H7 (cell line): ENCODE data around the gene DYRK2. TPM values are rescaled to one million over a fixed set of nuclear protein-coding genes. Genes with fewer than 3 reads are reported as not detected.
A peak's percentile ranks its signal among the peaks of the same experiment; 100 is the strongest.

ENCODE experiments used
- DNase-seq: peaks from one replicate; pipeline ENCODE4 v3.0.0; 2012
- H3K27me3 ChIP-seq: 2 replicates; pipeline ENCODE4 v1.6.0; 2011; ENCODE audit warnings: mild to moderate bottlenecking, low read length; ENCODE audit not compliant: control insufficient read depth, insufficient read depth
- H3K36me3 ChIP-seq: replicated peaks from 2 replicates; pipeline ENCODE4 v1.5.1; 2011; ENCODE audit warnings: low read length; ENCODE audit not compliant: control insufficient read depth, insufficient read depth
- H3K4me3 ChIP-seq: 2 replicates; pipeline ENCODE4 v1.5.1; 2011; ENCODE audit warnings: low read depth, mild to moderate bottlenecking, control low read depth, low read length, moderate library complexity; ENCODE audit not compliant: insufficient read depth
- total RNA-seq: library from RNA; depleted of rRNA; stranded (reverse); fragments of >200 nt; shearing (Covaris generic); gene quantifications from 2 replicates; pipeline ENCODE4 v1.2.3, GENCODE V29; 2014

Gene DYRK2
- total RNA-seq, 1 experiment from 2014 or later, result 32.3 TPM

DNA sequence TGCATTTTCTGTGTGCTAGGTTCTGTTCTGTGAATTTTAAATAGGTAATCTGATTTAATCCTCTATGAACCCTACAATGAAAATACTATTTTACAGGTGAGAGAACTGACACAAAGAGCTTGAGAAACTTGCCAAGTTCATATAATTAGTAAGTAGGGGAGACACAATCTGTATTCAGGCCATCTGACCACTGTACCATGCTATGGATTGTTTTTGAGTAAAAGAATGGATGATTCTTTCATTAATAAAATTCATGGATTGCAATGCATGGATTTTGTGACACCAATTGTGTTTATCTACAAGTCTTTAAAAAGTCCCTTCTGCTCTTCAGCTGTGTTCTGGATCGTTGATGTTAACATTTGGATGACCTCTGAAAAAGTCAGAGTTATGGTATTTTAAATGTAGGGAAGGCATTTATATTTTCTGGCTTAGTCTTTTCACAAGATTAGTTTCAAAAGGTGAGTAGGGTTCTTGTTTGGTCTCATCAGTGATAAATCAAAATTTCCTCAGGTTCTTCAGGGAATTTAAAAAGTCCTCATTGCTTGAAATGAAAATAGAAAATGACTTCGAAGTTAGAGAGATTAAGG is 15.4 kb upstream of the DYRK2 start:
- no peak for DNase-seq
- H3K27me3 ChIP-seq, result no peaks in the 10 kb centered on the region
- H3K36me3 ChIP-seq, result no peaks in the 10 kb centered on the region
- no peak overlapping the region for H3K4me3 ChIP-seq

DNA sequence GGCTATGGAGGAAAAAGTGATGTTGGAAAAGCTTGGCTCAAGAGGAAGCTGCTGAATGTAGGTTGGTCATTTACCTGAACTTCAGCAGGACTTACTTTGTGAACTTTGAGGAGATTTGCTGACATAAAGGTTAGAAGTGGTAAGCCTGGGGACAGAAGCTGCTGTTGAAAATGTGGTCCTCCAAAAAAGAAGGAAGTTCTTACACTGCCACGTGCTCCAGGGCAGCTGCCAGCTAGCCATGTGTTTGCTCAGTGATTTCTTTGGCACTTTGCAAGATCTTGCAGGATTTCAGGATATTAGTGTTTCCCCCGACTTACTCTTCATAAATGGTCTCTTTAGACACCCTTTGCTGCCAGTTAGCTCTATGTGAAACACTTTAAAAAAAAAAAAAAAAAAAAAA is 14.8 kb upstream of the DYRK2 start:
- DNase-seq, result no peak
- H3K27me3 ChIP-seq, result no peaks in the 10 kb centered on the region
- H3K4me3 ChIP-seq, result no peak overlapping the region
- no peaks in the 10 kb centered on the region for H3K36me3 ChIP-seq

GRCh38 chr12:67634303-67634761 is 14.2 kb upstream of the DYRK2 start:
- Histone ChIP-seq H3K36me3 (no peaks in the 10 kb centered on the region), H3K4me3 (no peak overlapping the region), H3K27me3 (no peaks in the 10 kb centered on the region)
- DNase-seq, result peak; percentile 40

DNA sequence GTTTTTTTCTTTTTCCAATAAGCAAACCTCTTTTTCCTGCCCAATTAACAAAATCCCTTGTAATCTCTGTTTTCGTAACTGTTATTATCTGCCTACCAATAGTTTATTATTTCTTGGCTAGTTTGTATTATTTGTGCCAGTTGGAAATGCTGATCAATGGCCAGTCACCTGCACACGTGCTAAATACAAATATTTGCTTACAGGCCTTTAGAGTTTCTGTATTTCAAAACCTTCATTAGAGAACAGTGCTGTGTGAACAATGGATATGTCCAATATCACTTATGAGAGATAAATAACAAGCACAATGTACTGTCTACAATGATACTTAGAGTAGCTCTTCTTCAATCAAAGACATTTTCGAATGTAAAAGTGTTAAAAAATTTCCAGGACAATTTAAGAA is 10.8 kb upstream of the DYRK2 start:
- Histone ChIP-seq H3K4me3 (no peak overlapping the region), H3K36me3 (no peaks in the 10 kb centered on the region), H3K27me3 (no peaks in the 10 kb centered on the region)
- DNase-seq, result no peak

GRCh38 chr12:67638694-67639093 is 9.9 kb upstream of the DYRK2 start:
- no peaks in the 10 kb centered on the region for H3K27me3 ChIP-seq
- DNase-seq, result no peak
- H3K36me3 ChIP-seq, result no peaks in the 10 kb centered on the region
- no peak overlapping the region for H3K4me3 ChIP-seq

DNA sequence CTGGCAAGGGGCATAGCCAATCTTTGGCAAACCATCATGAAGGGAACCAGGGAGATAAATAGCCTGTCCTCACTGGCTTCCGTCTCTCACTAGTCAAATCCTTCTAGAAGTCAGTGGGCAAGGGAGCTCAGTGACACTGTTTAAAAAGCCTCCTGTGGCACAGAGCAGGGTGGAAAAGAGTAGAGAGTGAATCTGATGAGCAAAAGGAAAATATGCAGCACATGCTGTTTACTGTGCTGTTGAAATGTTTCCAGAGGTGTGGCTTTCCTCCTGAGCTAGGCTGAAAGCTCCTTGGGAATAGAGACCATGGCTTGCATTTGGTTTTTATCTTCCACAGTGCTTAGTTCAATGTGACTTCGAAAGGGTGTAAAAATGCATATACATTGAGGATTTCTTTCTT is 7.7 kb upstream of the DYRK2 start:
- Histone ChIP-seq H3K27me3 (no peaks in the 10 kb centered on the region), H3K36me3 (no peaks in the 10 kb centered on the region), H3K4me3 (no peak overlapping the region)
- no peak for DNase-seq

- Histone ChIP-seq H3K27me3 (no peaks in the 10 kb centered on the region), H3K4me3 (no peak overlapping the region), H3K36me3 (no peaks in the 10 kb centered on the region)
- DNase-seq, result no peak
Measured at GRCh38 chr12:67645126-67645525, 3.4 kb upstream of the DYRK2 start.

GRCh38 chr12:67645601-67646000 is 2.9 kb upstream of the DYRK2 start:
- Histone ChIP-seq H3K36me3 (no peaks in the 10 kb centered on the region), H3K4me3 (no peak overlapping the region), H3K27me3 (no peaks in the 10 kb centered on the region)
- no peak for DNase-seq

- no peak overlapping the region for H3K4me3 ChIP-seq
Measured at GRCh38 chr12:67646775-67647174, 1.8 kb upstream of the DYRK2 start.

DNA sequence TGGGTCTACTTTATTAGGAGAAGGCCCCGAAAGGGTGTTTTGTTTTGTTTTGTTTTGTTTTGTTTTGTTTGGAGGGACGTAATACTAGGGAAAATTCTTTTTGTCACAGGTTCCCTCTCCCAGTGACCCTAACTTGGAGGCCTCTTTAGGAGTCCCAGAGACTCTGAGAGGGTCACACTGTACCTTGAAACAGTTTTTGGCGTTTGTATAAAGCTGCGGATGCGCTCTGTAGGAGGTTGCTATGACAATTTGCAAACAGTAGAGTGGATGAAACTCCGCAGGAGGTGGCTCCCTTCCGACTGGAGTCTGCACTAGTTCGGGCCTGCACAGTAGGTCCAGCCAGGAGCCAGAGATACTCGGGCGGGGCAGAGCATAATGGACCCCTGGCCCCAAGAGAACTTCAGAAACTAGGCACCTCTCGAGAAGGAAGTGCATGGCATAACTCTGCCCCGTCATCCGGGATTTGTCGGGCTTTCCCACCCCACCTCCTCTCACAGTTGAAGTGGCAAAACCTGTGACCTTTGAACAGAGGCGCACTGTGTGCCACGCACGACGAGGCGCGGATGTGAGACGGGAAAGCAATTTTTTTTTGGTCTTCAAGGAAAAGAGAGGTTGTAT is 1.3 kb upstream of the DYRK2 start:
- no peaks in the 10 kb centered on the region for H3K36me3 ChIP-seq
- H3K4me3 ChIP-seq, result peak overlapping the region; percentile 82
- H3K27me3 ChIP-seq, result no peaks in the 10 kb centered on the region
- peak; percentile 30 for DNase-seq

More at GRCh38 chr12:67646775-67647174, 1.8 kb upstream of the DYRK2 start:
- no peak for DNase-seq
- H3K36me3 ChIP-seq, result no peaks in the 10 kb centered on the region
- no peaks in the 10 kb centered on the region for H3K27me3 ChIP-seq

DNA sequence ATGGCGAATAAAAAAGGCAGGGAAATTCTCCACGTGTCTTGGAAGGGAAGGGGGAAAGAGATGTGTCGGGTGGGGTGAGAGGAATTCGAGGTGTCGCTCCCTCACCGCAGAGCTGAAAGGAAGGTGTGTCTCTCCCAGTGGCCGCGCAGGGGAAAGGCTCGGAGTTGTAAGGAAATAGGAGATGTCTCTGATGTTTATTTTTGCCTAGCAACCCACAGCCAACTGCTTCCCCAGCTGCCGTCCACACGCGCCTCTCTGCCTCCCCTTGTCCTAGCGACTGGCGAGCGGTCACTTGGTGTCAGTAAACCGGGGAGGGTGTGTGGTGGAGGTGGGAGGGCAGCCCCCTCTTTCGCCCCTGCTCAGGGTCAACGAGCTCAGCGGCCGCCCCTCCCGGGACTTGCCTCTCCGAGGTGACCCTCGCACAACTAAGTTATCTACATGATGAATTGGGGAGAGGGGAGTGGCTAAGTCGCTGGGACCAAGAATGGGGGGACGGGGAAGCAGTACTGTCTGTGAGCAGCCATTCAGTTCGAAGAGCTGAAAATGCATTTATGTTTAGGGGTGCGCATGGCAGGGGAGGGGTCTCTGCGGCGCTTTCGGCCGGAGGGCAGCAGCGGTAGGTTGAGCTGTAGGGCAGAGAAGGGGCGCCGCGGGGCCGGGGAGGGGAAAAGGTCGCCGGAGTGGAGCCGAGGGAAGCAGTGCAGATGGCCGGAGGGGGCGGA is 585 bp upstream of the DYRK2 start:
- Histone ChIP-seq H3K27me3 (no peaks in the 10 kb centered on the region), H3K4me3 (peak overlapping the region; percentile 82), H3K36me3 (no peaks in the 10 kb centered on the region)
- DNase-seq, result peak; percentile 79

DNA sequence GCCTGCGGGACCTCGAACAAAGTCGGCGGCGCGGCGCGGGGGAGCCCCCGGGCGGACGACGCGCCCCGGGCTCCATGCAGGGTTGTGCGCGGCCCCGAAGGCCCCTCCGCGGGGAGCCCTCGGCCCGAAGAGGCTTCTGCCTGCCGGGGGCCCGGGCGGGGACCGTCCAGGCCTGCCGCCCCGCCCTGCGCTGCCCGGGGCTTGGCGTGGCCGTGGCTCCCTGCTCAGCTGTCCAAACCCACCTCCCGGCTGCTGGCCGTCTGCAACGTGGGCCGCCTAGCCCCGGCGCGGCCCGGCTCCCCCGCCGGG is 670 bp downstream of the DYRK2 start:
- H3K27me3 ChIP-seq, result no peaks in the 10 kb centered on the region
- H3K36me3 ChIP-seq, result 0 out of 2 replicates have a peak, but pooled peaks cover 1% of the 10 kb centered on the region
- peak; percentile 82 for DNase-seq
- peak overlapping the region; percentile 82 for H3K4me3 ChIP-seq

GRCh38 chr12:67649570-67650387 is 1.2 kb downstream of the DYRK2 start:
- Histone ChIP-seq H3K4me3 (peak overlapping the region; percentile 82), H3K27me3 (no peaks in the 10 kb centered on the region), H3K36me3 (0 out of 2 replicates have a peak, but pooled peaks cover 1% of the 10 kb centered on the region)
- peak; percentile 74 for DNase-seq

DNA sequence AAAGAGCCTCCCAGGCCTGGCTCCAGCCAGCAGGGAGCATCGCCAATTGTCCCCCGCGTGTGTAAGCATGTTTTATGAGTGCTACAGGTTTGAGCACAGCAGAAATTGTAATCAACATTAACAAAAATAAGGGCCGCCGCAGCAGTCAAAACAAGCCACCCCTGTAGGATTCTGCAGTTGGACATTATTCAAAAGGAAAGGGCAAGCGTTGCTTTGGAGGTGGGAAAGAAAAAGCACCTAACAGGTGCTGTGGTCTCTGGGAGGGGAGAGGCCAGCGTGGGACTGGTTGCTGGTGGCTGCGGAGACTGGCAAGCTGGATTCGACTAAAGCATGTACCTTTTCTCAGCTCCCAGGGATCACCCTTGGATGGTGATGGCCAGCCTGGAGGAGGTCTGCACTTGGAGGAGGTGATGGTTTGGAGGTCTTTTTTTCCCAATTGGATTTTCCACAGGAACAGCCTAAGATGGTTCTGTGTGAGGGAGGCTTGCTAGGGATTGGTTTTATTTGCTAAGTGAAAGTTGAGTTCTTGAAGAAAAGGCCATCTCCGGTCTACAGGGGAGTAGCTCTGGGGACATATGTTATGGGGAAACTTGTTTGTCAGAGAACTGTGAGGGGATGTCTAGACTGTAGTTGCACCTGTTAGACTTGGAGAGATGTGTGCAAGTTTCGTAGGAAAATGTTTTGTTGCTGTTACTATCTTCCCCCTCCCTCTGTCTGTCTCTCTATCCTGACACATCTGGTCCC is 2.0 kb downstream of the DYRK2 start:
- peak overlapping the region; percentile 82 for H3K4me3 ChIP-seq
- H3K36me3 ChIP-seq, result 0 out of 2 replicates have a peak, but pooled peaks cover 1% of the 10 kb centered on the region
- peak; percentile 31 for DNase-seq
- no peaks in the 10 kb centered on the region for H3K27me3 ChIP-seq
